Sigmoid colon (tissue), 7 donors: ENCODE data around the gene SNCG. TPM values are rescaled to one million over a fixed set of nuclear protein-coding genes. Genes with fewer than 3 reads are reported as not detected.
A peak's percentile ranks its signal among the peaks of the same experiment; 100 is the strongest.
"Not testable (repeated sequence)": the region's sequence is repeated elsewhere in the genome, so short reads cannot be mapped to it uniquely, and the experiment has no call there.

Source experiments
- DNase-seq: peaks from one replicate; pipeline ENCODE4 v3.0.0-alpha.2; 2019
- H3K27ac ChIP-seq, 4 donors: fragments of 200-600 bp; sonication (generic); one replicate each; pipeline ENCODE4 v1.5.1; 2016 to 2019; ENCODE audit warnings: mild to moderate bottlenecking in 1 of 4
- H3K27me3 ChIP-seq, 3 donors: fragments of 200-600 bp; sonication (generic); one replicate each; pipeline ENCODE4 v1.5.1; 2019; ENCODE audit warnings: mild to moderate bottlenecking in 1 of 3
- H3K36me3 ChIP-seq, 4 donors: fragments of 200-600 bp; sonication (generic); one replicate each; pipeline ENCODE4 v1.5.1; 2016 to 2019
- H3K4me1 ChIP-seq, 4 donors: fragments of 200-600 bp; sonication (generic); one replicate each; pipeline ENCODE4 v1.5.1; 2017 to 2019
- H3K4me3 ChIP-seq, 4 donors: fragments of 200-600 bp; sonication (generic); one replicate each; pipeline ENCODE4 v1.5.1; 2017 to 2019; ENCODE audit warnings: mild to moderate bottlenecking in 2 of 4, moderate library complexity in 1 of 4
- H3K9me3 ChIP-seq, 4 donors: fragments of 200-600 bp in 3 of 4; sonication (generic) in 3 of 4; one replicate each; pipeline versions ENCODE4 v1.5.1 to v1.6.1; 2013 to 2019
- EP300 ChIP-seq, 4 donors: sonication (generic); formaldehyde crosslinking; IDR thresholded peaks; one replicate each; pipeline ENCODE4 v1.6.1; 2017; ENCODE audit warnings: antibody characterized with exemption in 4 of 4
- POLR2A ChIP-seq, 2 donors: fragments of 450-650 bp; IDR thresholded peaks; one replicate each; pipeline ENCODE4 v1.6.1; 2016; ENCODE audit warnings: antibody characterized with exemption in 2 of 2, mild to moderate bottlenecking in 2 of 2, moderate library complexity in 2 of 2
- POLR2AphosphoS5 ChIP-seq, 4 donors: sonication (generic); formaldehyde crosslinking; IDR thresholded peaks; one replicate each; pipeline ENCODE4 v1.6.1; 2017; ENCODE audit warnings: antibody characterized with exemption in 4 of 4
- WGBS, 2 donors: extraction: QIAGEN DNeasy Blood & Tissue Kit; methylation state at CpG; one replicate each; pipeline ENCODE4 v1.1.7; 2013; 5-methylcytosine and 5-hydroxymethylcytosine counted together
- intact Hi-C: fragments of 100-400 bp; cut with DNase I; formaldehyde crosslinking; loops from one replicate; pipeline ENCODE4 v1.15.1; 2023
- polyA plus RNA-seq, 3 donors: library from polyadenylated mRNA; stranded (reverse); fragments of 200-250 nt; gene quantifications; one replicate each; pipeline ENCODE4 v1.2.3, GENCODE V29; 2013
- total RNA-seq, 4 donors: library from RNA; depleted of rRNA; stranded (reverse); fragments of >200 nt; gene quantifications; one replicate each; pipeline ENCODE4 v1.1.0, GENCODE V29; 2016
- TF ChIP-seq, protein P1 (sequence below), 4 experiments: fragments of 450-650 bp in 3 of 4; fragments of 200-600 bp in 1 of 4; IDR thresholded peaks; one replicate each; pipeline ENCODE4 v1.5.1; 2016 to 2019; ENCODE audit warnings: antibody characterized with exemption in 4 of 4, mild to moderate bottlenecking in 3 of 4, moderate library complexity in 2 of 4
- donor health status: healthy with polysubstance abuse.
- donor health status: Bipolar disorder and iron deficiency.
- donor health status: healthy.

Gene SNCG
- total and polyA plus RNA-seq, 7 donors, result 4.6 to 55.0 (median 24.2) TPM

GRCh38 chr10:86950349-86950748, 8.1 kb upstream of the SNCG start:
- WGBS, 2 donors, result 31 to 46% methylated on average over 1 of the region's 1 CpG
- H3K27ac ChIP-seq, result no peak overlapping the region
- peaks cover 0 to 13% (median 0%) of the 10 kb centered on the region in 3 donors for H3K27me3 ChIP-seq
- peak; percentile 17 for DNase-seq
- H3K9me3 ChIP-seq, result no peaks in the 10 kb centered on the region
- H3K36me3 ChIP-seq, result no peaks in the 10 kb centered on the region
- no peak for TF ChIP-seq POLR2AphosphoS5 (IDR thresholded peaks at IDR 0.05)
- TF ChIP-seq, protein P1, sequence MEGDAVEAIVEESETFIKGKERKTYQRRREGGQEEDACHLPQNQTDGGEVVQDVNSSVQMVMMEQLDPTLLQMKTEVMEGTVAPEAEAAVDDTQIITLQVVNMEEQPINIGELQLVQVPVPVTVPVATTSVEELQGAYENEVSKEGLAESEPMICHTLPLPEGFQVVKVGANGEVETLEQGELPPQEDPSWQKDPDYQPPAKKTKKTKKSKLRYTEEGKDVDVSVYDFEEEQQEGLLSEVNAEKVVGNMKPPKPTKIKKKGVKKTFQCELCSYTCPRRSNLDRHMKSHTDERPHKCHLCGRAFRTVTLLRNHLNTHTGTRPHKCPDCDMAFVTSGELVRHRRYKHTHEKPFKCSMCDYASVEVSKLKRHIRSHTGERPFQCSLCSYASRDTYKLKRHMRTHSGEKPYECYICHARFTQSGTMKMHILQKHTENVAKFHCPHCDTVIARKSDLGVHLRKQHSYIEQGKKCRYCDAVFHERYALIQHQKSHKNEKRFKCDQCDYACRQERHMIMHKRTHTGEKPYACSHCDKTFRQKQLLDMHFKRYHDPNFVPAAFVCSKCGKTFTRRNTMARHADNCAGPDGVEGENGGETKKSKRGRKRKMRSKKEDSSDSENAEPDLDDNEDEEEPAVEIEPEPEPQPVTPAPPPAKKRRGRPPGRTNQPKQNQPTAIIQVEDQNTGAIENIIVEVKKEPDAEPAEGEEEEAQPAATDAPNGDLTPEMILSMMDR (IDR thresholded peaks at IDR 0.05), result no peak
- no peak overlapping the region for H3K4me3 ChIP-seq
- peaks cover 0 to 31% (median 24%) of the 10 kb centered on the region in 4 donors for H3K4me1 ChIP-seq
- intact Hi-C loops, result no loop called here

DNA sequence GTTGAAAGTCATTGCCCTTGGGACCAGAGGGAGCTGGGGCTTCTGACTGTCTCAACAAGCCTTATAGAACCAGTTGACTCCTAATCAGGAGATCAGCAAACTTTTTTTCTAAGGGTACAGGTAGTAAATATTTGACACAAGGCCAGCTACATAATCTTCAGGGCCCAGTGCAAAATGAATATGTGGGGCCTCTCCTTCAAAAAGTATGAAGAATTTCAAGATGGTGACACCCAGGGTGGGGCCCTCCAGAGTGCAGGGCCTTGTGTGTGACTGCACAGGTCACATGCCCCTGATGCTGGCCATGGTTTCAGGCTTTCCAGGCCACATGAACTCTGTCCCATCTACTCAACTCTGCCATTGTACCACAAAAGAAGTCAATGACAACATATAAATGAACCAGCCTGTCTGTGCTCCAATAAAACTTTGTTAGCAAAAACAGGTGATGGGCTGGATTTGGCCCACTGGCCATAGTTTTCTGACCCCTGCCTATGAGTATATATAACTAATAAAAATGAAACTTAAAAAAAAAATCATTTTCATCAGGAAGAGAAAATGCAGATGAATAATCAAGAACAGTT, 7.1 kb upstream of the SNCG start:
- Histone ChIP-seq H3K27me3 (peaks cover 0 to 9% (median 0%) of the 10 kb centered on the region in 3 donors), H3K36me3 (no peaks in the 10 kb centered on the region), H3K27ac (no peak overlapping the region), H3K4me3 (no peak overlapping the region), H3K4me1 (peaks cover 0 to 23% (median 18%) of the 10 kb centered on the region in 4 donors), H3K9me3 (no peaks in the 10 kb centered on the region)
- DNase-seq, result peak; percentile 62
- TF ChIP-seq, protein P1 (IDR thresholded peaks at IDR 0.05), result no peak
- TF ChIP-seq POLR2A (IDR thresholded peaks at IDR 0.05), result no peak
- TF ChIP-seq EP300 (IDR thresholded peaks at IDR 0.05), result no peak
- TF ChIP-seq POLR2AphosphoS5 (IDR thresholded peaks at IDR 0.05), result no peak
- intact Hi-C loops, result no loop called here

DNA sequence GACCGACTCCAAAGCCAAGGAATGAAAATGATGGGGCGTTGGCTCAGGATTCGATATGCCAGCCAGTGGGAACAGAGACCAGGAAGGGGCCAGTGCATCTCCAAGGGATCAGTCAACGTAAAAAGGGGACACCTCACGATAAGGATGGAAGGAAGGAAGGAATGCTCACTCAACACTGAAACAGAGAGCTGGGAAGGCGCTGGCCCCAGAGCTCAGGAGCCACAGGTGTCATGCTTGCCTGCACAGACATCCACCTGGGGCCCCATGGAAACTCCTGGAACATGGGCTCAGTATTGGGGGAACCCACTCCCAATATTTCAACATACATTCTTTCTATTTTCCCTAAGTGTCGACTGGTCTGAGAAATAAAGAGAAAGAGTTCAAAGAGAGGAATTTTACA, 6.3 kb upstream of the SNCG start:
- DNase-seq, result peak; percentile 41
- Histone ChIP-seq H3K27ac (no peak overlapping the region), H3K4me3 (no peak overlapping the region), H3K36me3 (no peaks in the 10 kb centered on the region), H3K4me1 (peaks cover 0 to 23% (median 17%) of the 10 kb centered on the region in 4 donors), H3K9me3 (no peaks in the 10 kb centered on the region), H3K27me3 (peaks cover 0 to under 1% (median 0%) of the 10 kb centered on the region in 3 donors)
- intact Hi-C loops, result no loop called here
- TF ChIP-seq EP300 (IDR thresholded peaks at IDR 0.05) (no peak), POLR2AphosphoS5 (IDR thresholded peaks at IDR 0.05) (no peak), POLR2A (IDR thresholded peaks at IDR 0.05) (no peak)
- TF ChIP-seq, protein P1 (IDR thresholded peaks at IDR 0.05), result no peak
- WGBS, 2 donors, result 86 to 97% methylated on average over 7 of the region's 7 CpGs

DNA sequence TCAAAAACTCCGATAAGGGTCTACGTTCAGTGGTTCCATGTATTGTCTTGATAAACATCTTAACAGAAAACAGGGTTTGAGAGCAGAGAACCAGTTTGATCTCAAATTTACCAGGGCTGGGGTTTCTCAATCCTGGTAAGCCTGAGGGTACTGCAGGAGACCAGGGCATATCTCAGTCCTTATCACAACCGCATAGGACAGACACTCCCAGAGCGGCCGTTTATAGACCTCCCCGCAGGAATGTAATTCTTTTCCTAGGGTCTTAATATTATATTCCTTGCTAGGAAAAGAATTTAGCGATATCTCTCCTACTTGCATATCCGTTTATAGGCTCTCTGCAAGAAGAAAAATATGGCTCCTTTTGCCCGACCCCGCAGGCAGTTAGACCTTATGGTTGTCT, 5.7 kb upstream of the SNCG start:
- WGBS, 2 donors, result 96 to 98% methylated on average over 10 of the region's 10 CpGs
- Histone ChIP-seq H3K4me1 (peaks cover 0 to 23% (median 17%) of the 10 kb centered on the region in 4 donors), H3K27ac (peak overlapping the region in 1 of 4 donors; percentile 77)
- H3K27me3 ChIP-seq, H3K9me3 ChIP-seq, H3K4me3 ChIP-seq, intact Hi-C loops, DNase-seq, H3K36me3 ChIP-seq: not testable (repeated sequence)

DNA sequence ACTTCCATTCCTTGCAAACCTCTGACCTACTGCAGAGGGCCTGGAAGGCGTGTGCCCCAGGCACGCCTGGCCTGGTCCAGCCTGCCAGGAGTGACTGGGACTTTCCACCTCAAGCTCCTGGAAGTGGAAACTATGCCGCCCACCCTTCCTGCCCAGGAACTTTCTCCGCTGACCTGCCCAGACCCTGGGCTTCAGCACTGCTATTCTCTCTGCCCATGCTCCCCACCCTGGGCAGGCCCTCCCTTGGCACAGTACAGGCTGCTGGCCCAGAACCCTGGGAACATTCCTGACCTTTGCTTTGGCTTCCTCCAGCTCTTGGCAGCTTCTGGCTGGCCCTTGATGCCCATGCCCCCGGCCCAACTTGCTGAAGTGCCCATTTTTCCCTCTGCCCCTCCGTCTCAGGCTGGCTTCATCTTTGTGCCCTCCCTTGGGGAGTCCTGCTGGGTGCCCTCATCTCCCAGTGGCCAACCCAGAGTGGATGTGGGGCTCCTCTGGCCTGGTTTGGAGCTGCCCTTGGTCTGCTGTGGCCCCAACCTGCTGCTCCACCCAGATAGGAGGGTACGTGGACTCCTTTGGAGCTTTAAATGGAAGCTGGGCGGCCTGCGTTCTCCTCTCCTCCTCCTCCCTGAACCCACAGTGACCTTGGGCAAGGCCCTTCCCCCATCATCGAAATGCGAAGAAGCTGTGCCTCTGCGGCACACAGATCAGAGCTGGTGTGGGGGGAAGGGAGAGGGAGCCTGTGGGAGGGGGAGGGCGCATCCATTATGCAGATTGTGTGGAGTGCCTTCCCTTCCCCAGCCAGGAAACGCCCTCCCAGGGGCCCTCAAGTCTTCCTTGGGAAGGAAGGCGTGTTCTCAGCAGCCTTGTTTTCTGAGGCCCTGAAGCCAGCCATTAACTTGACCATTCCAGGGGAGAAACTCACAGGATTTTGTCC, 4.4 kb upstream of the SNCG start:
- intact Hi-C loops, result no loop called here
- H3K4me1 ChIP-seq, result peaks cover 0 to 32% (median 28%) of the 10 kb centered on the region in 4 donors
- H3K27ac ChIP-seq, result peak overlapping the region; percentile 63 to 77 (median 68)
- 78 to 83% methylated on average over 15 of the region's 15 CpGs for WGBS, 2 donors
- H3K9me3 ChIP-seq, result no peaks in the 10 kb centered on the region
- TF ChIP-seq, protein P1 (IDR thresholded peaks at IDR 0.05), result no peak
- TF ChIP-seq POLR2AphosphoS5 (IDR thresholded peaks at IDR 0.05), result peak in 3 of 4 donors; percentile 22 to 53 (median 29)
- no peak for TF ChIP-seq POLR2A (IDR thresholded peaks at IDR 0.05)
- TF ChIP-seq EP300 (IDR thresholded peaks at IDR 0.05), result no peak
- no peaks in the 10 kb centered on the region for H3K36me3 ChIP-seq
- no peak overlapping the region for H3K4me3 ChIP-seq
- H3K27me3 ChIP-seq, result no peaks in the 10 kb centered on the region
- DNase-seq, result peak; percentile 67
